VCaP (cell line): ENCODE data around the gene TBC1D22A.
"Not testable (repeated sequence)": the region's sequence is repeated elsewhere in the genome, so short reads cannot be mapped to it uniquely, and the experiment has no call there.

Experiments used
- H3K27ac ChIP-seq: fragments of 450-650 bp; 2 replicates; pipeline ENCODE4 v1.5.1; 2017
- TF ChIP-seq, protein P1 (sequence below): fragments of 450-650 bp; conservative IDR thresholded peaks from 2 replicates; pipeline ENCODE4 v1.5.1; 2017; ENCODE audit warnings: mild to moderate bottlenecking, moderate library complexity

Gene TBC1D22A

GRCh38 chr22:46974631-46975585, 212.5 kb downstream of the TBC1D22A start:
- no peak overlapping the region for H3K27ac ChIP-seq
- TF ChIP-seq, protein P1, sequence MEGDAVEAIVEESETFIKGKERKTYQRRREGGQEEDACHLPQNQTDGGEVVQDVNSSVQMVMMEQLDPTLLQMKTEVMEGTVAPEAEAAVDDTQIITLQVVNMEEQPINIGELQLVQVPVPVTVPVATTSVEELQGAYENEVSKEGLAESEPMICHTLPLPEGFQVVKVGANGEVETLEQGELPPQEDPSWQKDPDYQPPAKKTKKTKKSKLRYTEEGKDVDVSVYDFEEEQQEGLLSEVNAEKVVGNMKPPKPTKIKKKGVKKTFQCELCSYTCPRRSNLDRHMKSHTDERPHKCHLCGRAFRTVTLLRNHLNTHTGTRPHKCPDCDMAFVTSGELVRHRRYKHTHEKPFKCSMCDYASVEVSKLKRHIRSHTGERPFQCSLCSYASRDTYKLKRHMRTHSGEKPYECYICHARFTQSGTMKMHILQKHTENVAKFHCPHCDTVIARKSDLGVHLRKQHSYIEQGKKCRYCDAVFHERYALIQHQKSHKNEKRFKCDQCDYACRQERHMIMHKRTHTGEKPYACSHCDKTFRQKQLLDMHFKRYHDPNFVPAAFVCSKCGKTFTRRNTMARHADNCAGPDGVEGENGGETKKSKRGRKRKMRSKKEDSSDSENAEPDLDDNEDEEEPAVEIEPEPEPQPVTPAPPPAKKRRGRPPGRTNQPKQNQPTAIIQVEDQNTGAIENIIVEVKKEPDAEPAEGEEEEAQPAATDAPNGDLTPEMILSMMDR: no peak

DNA sequence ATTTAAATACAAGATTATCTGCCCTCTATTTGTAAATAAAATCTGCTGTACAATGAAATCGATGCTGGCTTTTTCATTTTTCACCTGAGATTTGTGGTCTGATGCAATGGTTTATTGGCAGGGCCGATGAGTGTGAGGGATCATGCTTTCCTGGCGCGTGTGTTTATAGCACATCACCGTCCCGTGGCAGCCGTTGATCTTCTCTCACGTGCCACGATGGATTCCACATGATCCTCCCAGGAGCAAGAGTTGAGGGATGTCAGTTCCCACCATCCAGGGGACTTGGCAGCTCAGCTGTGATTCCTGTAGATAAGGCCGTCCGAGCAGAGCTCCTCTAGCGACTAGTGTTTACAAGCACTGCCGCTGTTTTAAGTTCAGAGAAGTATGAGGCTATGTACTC, 213.7 kb downstream of the TBC1D22A start:
- TF ChIP-seq, protein P1: no peak
- H3K27ac ChIP-seq: no peak overlapping the region

DNA sequence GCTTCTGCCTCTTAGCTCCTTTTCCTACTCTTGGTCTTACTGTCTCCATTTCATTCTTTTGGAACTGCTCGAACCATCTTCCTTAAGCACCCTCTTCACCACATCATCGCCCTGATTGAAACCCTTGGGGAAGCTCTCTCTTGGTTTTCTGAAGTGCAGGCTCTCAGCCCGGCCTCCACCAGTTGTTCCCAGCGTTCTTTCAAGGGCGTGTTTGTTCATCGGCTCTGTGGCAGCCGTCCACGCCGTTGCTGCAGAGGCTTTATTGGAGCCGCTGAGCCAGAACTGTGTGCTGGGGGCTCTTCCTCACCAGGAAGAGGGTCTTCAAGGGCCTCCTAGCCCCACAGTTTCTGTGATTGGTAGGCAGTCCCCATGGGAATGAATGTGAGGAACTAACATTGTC, 214.1 kb downstream of the TBC1D22A start:
- H3K27ac ChIP-seq: no peak overlapping the region
- TF ChIP-seq, protein P1: no peak

DNA sequence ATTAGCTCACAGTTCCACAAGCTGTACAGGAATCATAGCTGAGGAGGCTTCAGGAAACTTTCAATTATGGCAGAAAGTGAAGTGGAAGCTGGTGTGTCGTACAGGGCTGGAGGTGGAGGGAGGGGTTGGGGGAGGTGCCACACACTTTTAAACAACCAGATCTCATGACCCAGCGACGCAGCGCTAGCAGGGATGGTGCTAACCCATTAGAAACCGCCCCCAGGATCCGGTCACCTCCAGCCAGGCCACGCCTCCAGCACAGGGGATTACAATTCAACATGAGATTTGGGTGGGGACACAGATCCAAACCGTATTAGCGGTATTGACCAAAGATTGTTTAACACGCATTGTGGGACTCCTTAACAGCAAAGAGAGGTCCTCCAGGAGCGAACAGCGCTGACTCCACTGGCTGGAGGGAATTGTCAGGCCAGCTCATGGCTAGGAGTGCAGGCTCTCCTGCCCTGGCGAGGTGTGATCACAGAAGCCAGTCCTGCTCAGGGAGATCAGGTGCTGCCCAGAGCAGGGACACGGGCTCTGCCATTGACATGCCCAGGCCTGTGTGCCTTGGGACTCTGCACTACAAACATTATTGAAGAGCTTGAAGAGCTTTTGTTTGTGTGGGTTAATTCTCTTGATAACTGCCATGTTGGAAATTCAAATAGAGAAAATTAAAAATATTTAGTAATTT, 215.3 kb downstream of the TBC1D22A start:
- TF ChIP-seq, protein P1: no peak
- H3K27ac ChIP-seq: no peak overlapping the region

GRCh38 chr22:46978668-46979067, 216.2 kb downstream of the TBC1D22A start:
- not testable (repeated sequence) for H3K27ac ChIP-seq

DNA sequence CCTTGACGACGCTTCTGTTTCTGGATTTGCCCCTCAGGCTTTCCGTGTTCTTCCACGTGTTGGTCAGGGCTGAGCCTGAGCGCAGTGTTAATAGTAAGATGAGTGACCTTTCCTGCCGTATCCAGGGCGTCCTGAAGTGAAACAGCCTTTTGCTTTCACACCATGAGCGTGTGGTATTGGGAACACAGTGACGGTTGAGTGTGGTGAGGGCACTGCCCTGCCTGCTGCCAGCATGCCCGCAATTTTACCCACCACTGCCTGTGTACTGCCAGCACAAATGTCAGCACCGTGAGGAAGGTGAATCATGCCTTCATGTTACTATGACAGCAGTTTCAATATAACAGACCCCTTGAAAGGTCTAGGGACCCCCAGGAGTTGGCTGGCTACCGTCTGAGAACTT, 217.1 kb downstream of the TBC1D22A start:
- TF ChIP-seq, protein P1: no peak

GRCh38 chr22:46980392-46980791, 217.9 kb downstream of the TBC1D22A start:
- TF ChIP-seq, protein P1: no peak
- no peak overlapping the region for H3K27ac ChIP-seq

More for the DNA sequence above, 217.1 kb downstream of the TBC1D22A start:
- no peak overlapping the region for H3K27ac ChIP-seq
